Fibroblast of lung (primary cell): ENCODE measurements around the gene PHB1. TPM values are rescaled to one million over a fixed set of nuclear protein-coding genes. Genes with fewer than 3 reads are reported as not detected.
A peak's percentile ranks its signal among the peaks of the same experiment; 100 is the strongest.

Experiments
- DNase-seq, 2 donors: peaks; one replicate each; pipeline versions ENCODE4 v3.0.0 to v3.0.0-alpha.2; 2010; ENCODE audit warnings: low read depth in 2 of 2
- H2AFZ ChIP-seq: 2 replicates; pipeline ENCODE4 v1.5.1; 2012; ENCODE audit warnings: low read length, control low read depth, inconsistent platforms
- H3K27ac ChIP-seq: 2 replicates; pipeline ENCODE4 v1.5.1; 2011; ENCODE audit warnings: low read length, control low read depth; ENCODE audit not compliant: insufficient read depth
- H3K27me3 ChIP-seq: 2 replicates; pipeline ENCODE4 v1.5.1; 2011; ENCODE audit warnings: mild to moderate bottlenecking, low read length; ENCODE audit not compliant: control insufficient read depth, insufficient read depth
- H3K36me3 ChIP-seq: 2 replicates; pipeline ENCODE4 v1.5.1; 2011; ENCODE audit warnings: low read length; ENCODE audit not compliant: control insufficient read depth, insufficient read depth
- H3K4me1 ChIP-seq: 2 replicates; pipeline ENCODE4 v1.5.1; 2011; ENCODE audit warnings: low read length; ENCODE audit not compliant: control insufficient read depth, insufficient read depth; ENCODE audit errors: extremely low read depth
- H3K4me2 ChIP-seq: 2 replicates; pipeline ENCODE4 v1.5.1; 2011; ENCODE audit warnings: low read length, control low read depth; ENCODE audit not compliant: insufficient read depth; ENCODE audit errors: extremely low read depth
- H3K4me3 ChIP-seq, 4 experiments: fragments of 200-600 bp in 1 of 4; sonication (generic) in 1 of 4; replicated peaks in 1 of 4; 2 replicates each; pipeline ENCODE4 v1.5.1; 2011 to 2016; ENCODE audit warnings: low read length in 4 of 4, low read depth in 3 of 4, mild to moderate bottlenecking in 3 of 4, control low read depth in 2 of 4, inconsistent platforms in 1 of 4, mixed read lengths in 1 of 4; ENCODE audit not compliant: insufficient read depth in 1 of 4; ENCODE audit errors: control extremely low read depth in 1 of 4
- H3K79me2 ChIP-seq: 2 replicates; pipeline ENCODE4 v1.5.1; 2012; ENCODE audit warnings: mild to moderate bottlenecking, low read length, inconsistent platforms; ENCODE audit not compliant: control insufficient read depth, insufficient read depth
- H3K9ac ChIP-seq: 2 replicates; pipeline ENCODE4 v1.5.1; 2011; ENCODE audit warnings: mild to moderate bottlenecking, low read length, control low read depth; ENCODE audit not compliant: insufficient read depth
- H3K9me3 ChIP-seq: 2 replicates; pipeline ENCODE4 v1.5.1; 2012; ENCODE audit warnings: low read depth, low read length; ENCODE audit not compliant: control insufficient read depth, insufficient read depth
- H4K20me1 ChIP-seq: 2 replicates; pipeline ENCODE4 v1.5.1; 2011; ENCODE audit warnings: low read length; ENCODE audit not compliant: control insufficient read depth, insufficient read depth; ENCODE audit errors: extremely low read depth
- EZH2 ChIP-seq: IDR thresholded peaks from 2 replicates; pipeline ENCODE4 v1.5.1; 2012; ENCODE audit warnings: low read length, control low read depth, mild to moderate bottlenecking; ENCODE audit errors: missing control alignments
- polyA plus RNA-seq, 2 donors: library from polyadenylated mRNA; depleted of rRNA in 1 of 2; stranded (reverse) in 1 of 2; unstranded in 1 of 2; fragments of >200 nt; gene quantifications; 2 replicates each; pipeline ENCODE4 v1.2.1, GENCODE V29; 2011 to 2012; ENCODE audit warnings: missing spikeins in 1 of 2
- total RNA-seq: library from RNA; depleted of rRNA; stranded (reverse); fragments of >200 nt; gene quantifications from 2 replicates; pipeline ENCODE4 v1.2.1, GENCODE V29; 2014
- TF ChIP-seq, protein P1 (sequence below), 2 donors: IDR thresholded peaks in 1 of 2; conservative IDR thresholded peaks in 1 of 2; 1 replicate in 1 of 2; 2 replicates in 1 of 2; pipeline ENCODE4 v1.5.1; 2011 to 2012; ENCODE audit warnings: low read length in 2 of 2, control low read depth in 1 of 2, inconsistent platforms in 1 of 2, low read depth in 1 of 2, mild to moderate bottlenecking in 1 of 2

PHB1 gene
- total and polyA plus RNA-seq, 2 donors (not counting 1 experiment from before 2014, with no cell fraction given), result 99.6 to 163 TPM

DNA sequence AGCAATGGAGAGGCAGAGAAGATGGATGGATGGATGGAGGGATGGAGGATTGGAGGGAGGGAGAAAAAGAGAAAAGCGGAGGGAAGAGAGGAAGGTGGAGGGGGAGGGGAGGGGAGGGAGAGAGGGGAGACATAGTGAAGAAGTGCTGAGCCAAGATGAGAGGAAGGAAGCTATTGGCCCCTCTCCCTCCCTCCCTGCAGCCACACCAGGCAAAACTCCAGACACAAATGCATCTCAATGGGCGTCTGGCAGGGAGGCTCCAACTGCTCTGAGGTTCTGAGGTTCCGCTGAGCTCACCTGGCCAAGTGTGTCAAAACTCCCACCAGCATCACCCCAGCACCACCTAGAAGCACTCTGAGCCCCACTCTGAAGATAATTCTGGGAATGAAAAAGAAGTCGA, 26.9 kb upstream of the PHB1 start:
- Histone ChIP-seq H4K20me1 (no peaks in the 10 kb centered on the region), H3K9ac (no peak overlapping the region), H3K4me2 (no peak overlapping the region), H3K27ac (no peak overlapping the region), H3K27me3 (peaks cover 17% of the 10 kb centered on the region), H3K4me1 (no peaks in the 10 kb centered on the region), H3K79me2 (no peaks in the 10 kb centered on the region), H2AFZ (no peak overlapping the region), H3K9me3 (no peaks in the 10 kb centered on the region), H3K36me3 (no peaks in the 10 kb centered on the region), H3K4me3 (no peak overlapping the region)
- no peak for TF ChIP-seq EZH2
- TF ChIP-seq, protein P1, sequence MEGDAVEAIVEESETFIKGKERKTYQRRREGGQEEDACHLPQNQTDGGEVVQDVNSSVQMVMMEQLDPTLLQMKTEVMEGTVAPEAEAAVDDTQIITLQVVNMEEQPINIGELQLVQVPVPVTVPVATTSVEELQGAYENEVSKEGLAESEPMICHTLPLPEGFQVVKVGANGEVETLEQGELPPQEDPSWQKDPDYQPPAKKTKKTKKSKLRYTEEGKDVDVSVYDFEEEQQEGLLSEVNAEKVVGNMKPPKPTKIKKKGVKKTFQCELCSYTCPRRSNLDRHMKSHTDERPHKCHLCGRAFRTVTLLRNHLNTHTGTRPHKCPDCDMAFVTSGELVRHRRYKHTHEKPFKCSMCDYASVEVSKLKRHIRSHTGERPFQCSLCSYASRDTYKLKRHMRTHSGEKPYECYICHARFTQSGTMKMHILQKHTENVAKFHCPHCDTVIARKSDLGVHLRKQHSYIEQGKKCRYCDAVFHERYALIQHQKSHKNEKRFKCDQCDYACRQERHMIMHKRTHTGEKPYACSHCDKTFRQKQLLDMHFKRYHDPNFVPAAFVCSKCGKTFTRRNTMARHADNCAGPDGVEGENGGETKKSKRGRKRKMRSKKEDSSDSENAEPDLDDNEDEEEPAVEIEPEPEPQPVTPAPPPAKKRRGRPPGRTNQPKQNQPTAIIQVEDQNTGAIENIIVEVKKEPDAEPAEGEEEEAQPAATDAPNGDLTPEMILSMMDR (conservative IDR thresholded peaks at IDR 0.05 in 1 of 2, IDR thresholded peaks at IDR 0.05 in 1 of 2; ENCODE audit: low read depth in 1 of 2, low read length in 2 of 2), result no peak
- no peak for DNase-seq

DNA sequence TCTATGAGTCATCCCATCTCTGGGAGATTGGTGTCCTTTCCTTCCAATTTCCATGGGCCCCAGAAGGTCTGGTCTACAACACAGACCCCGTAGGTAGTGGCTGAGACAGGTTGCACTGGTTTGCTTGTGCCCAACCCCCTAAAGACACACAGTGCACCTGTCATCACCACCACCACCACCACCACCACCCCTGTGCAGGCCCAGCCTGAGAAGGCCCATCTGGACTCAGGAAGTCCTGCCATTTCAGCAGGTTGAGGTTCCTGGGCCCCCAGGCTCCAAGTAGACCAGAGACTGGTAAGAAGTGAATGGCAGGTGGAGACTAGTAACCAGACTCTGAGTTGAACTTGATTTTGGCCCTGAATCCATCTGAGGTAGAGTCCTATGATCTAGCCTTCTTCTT, 25.9 kb upstream of the PHB1 start:
- H2AFZ ChIP-seq, result no peak overlapping the region
- no peak for TF ChIP-seq EZH2
- TF ChIP-seq, protein P1 (conservative IDR thresholded peaks at IDR 0.05 in 1 of 2, IDR thresholded peaks at IDR 0.05 in 1 of 2; ENCODE audit: low read depth in 1 of 2, low read length in 2 of 2), result no peak
- no peak overlapping the region for H3K4me2 ChIP-seq
- H3K4me3 ChIP-seq, result no peak overlapping the region
- no peaks in the 10 kb centered on the region for H3K4me1 ChIP-seq
- H3K9me3 ChIP-seq, result no peaks in the 10 kb centered on the region
- H3K27me3 ChIP-seq, result peaks cover 20% of the 10 kb centered on the region
- no peaks in the 10 kb centered on the region for H3K79me2 ChIP-seq
- no peak overlapping the region for H3K9ac ChIP-seq
- H3K36me3 ChIP-seq, result no peaks in the 10 kb centered on the region
- H3K27ac ChIP-seq, result no peak overlapping the region
- no peak for DNase-seq
- H4K20me1 ChIP-seq, result no peaks in the 10 kb centered on the region

DNA sequence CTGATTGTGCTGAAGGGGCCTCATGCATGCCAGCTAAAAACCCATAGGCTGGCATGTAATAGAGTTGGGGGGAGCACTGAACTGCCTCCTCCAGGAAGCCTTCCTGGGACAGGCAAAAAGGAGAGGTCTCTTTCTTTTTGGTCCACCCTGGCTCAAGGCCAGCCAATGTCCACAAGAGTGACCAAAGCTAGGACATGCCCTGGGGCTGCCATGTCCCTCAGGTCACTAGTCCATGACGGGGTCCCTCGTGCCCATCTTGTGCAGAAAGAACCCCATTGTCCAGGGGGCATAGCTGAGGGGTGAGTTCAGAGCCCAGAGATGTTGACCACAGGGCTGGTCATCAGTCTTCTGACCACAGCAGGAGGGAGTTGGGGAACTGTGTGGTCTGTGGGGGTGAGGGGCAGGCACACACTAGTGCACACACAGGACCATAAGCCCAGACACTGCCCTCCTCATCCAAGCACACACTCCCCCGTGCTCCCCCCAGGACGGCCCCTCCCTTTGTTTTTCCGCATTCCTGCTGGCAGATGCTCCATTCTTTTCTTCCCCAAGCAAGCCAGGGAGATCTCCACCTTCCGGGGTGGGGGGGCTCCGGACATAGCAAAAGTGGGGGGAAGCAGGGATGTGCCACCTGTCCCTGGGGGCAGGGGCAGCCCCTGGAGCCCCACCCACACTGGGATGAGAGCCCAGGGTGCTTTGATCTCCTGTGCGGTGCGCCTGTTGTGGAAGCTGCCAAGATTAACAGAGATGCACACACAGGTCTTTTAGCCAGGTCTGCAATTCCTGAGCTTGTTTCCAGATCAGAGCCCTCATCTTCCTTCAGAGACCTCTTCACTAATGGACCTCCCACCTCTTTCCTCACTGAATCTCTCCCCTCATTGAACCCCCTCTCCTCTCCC, 25.2 kb upstream of the PHB1 start:
- Histone ChIP-seq H3K4me1 (no peaks in the 10 kb centered on the region), H3K9ac (no peak overlapping the region), H3K36me3 (no peaks in the 10 kb centered on the region), H3K4me2 (no peak overlapping the region), H3K9me3 (no peaks in the 10 kb centered on the region), H4K20me1 (no peaks in the 10 kb centered on the region), H3K27me3 (peaks cover 20% of the 10 kb centered on the region), H3K4me3 (no peak overlapping the region), H2AFZ (no peak overlapping the region), H3K27ac (no peak overlapping the region), H3K79me2 (no peaks in the 10 kb centered on the region)
- TF ChIP-seq, protein P1 (conservative IDR thresholded peaks at IDR 0.05 in 1 of 2, IDR thresholded peaks at IDR 0.05 in 1 of 2; ENCODE audit: low read depth in 1 of 2, low read length in 2 of 2), result no peak
- no peak for TF ChIP-seq EZH2
- DNase-seq, result peak in 1 of 2 donors; percentile 74
